NCI-H1694 treated with DMSO at 0.1 percent for 48 hours (cell line): ENCODE data around the gene GALNT15.
A peak's percentile ranks its signal among the peaks of the same experiment; 100 is the strongest.

Source experiments
- DNase-seq: peaks from one replicate; lab custom pipeline; 2025; lab: John Stamatoyannopoulos, UW

GALNT15 gene

DNA sequence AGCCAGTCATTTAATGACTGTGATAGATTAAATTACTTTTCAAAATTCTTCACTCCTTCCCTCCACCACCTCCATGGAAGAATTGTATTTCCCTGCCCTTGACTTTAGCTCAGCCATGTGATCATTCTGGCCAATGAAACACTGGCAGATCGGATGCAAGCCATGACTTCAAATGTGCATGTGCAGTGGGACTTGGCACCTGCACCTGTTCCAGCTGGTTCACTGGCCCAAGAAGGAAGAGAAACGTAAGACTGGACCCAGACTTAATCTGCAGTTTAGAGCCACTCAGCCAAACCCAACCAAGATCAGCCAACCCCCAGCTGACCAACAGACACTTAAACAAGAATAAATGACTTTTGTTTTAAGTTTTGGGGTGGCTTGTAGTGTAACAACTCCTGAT, 78.5 kb downstream of the GALNT15 start:
- no peak for DNase-seq

- DNase-seq, result no peak
Observed at GRCh38 chr3:16253601-16254000, 79.1 kb downstream of the GALNT15 start.

- no peak for DNase-seq
Observed at GRCh38 chr3:16254916-16255315, 80.4 kb downstream of the GALNT15 start.

DNA sequence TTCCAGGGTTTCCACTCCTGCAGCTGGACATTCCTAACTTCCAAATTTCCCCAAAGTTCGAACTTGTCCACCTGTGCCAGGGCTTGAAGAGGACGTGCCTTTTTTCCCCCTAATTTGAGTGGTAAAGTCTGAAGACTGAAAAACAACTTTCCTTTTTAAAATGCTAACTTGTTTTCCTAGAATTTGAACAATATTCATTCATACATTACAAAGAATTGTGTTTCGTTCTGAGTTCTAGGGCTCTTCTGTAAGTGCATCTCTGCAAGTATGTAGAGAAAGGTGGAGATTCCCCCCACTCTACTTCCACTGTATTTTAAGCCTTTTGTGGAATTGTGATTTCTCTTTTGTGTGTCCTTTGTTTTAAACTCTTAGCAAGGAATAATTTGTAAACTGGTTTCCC, 80.8 kb downstream of the GALNT15 start:
- DNase-seq, result no peak

DNA sequence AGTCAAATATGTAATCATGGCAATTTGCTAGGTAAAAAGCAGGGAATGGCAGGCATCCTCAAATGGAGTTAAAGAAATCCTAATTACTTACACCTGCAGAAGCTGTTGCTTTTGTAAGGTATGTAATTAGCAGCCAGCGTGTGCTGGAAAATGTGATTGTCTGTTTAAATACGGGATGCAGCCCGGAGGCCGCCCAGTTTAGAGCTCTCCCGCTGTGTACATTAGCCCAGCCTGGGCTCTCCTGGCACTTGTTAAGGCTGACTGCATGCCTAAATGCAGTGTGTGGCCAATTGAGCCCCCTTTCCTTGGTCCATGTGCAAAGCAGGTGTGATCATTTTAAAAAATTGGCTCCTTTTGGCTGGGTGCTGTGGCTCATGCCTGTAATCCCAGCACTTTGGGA, 81.2 kb downstream of the GALNT15 start:
- no peak for DNase-seq

DNA sequence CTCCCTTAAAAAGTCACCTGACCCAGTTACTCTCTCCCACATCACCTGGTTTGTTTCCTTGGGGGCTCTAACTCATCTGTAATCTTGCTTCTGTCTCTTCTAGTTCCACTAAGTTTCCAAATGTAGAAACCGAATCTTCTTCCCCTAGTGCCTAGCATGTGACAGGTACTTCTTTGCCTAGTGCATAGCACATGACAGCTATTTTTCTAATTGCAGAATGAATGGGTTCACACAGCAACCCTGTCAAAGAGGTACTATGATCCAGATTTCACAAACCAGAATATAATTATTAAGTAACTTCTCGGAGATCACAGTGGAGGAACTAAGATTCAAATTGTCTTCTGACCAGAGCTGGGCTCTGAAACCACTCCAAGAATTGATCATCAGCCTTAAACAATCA, 82.8 kb downstream of the GALNT15 start:
- DNase-seq, result no peak

DNA sequence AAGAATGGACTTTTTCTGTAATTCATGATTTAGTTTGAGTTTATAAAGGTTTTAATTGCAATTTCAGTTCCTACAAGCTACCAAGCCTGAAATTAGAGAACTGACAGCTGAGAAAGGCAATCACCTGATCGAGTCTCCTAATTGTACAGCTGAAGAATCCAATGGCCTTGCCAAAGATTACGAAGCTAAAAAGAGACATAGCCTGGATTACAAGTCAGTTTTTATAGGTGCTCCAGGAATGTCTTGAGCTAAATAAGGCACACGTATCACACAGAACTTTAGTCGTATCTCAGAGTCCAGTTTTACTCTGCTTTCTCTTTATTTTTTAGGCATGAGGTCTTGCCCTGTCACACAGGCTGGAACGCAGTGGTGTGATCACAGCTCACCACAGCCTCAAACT, 83.7 kb downstream of the GALNT15 start:
- DNase-seq, result no peak

DNA sequence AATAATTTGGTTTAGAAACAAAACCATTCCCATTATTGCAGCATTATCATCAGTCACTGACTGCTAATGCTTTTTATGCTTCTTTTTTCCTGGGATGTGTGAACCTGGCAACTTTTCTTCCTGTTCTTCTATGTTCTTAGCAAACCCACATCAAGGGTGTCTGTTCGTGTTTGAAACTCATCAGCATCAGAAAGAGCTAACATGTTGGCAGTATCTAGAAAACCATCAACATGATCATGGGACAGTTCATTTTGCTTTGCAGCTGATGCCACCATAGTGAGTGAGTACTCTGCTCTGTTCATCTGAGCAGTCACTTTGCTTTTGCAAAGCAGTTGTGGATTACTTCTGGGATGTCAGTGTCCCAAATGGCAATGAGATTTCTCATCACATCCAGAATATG, 84.4 kb downstream of the GALNT15 start:
- no peak for DNase-seq

DNA sequence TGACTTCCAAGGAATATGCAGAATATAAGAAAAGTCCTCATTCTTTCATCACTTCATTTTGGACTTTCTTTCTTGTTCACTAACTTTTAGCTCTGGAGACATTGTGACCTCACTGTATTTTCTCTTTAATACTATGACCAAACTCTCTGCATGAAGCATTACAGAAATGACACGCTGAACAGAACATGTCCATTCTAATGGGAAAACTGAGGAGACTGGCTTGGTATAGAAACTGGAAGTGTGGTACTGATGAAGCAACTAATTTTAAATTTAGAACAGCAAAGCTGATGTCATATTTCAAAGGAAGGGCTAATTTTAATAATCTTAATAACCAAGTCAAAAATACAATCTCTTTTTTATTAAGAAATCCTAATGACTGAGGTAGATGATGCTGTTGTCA, 85.6 kb downstream of the GALNT15 start:
- DNase-seq, result no peak

GRCh38 chr3:16262174-16262573, 87.7 kb downstream of the GALNT15 start:
- DNase-seq, result no peak

DNA sequence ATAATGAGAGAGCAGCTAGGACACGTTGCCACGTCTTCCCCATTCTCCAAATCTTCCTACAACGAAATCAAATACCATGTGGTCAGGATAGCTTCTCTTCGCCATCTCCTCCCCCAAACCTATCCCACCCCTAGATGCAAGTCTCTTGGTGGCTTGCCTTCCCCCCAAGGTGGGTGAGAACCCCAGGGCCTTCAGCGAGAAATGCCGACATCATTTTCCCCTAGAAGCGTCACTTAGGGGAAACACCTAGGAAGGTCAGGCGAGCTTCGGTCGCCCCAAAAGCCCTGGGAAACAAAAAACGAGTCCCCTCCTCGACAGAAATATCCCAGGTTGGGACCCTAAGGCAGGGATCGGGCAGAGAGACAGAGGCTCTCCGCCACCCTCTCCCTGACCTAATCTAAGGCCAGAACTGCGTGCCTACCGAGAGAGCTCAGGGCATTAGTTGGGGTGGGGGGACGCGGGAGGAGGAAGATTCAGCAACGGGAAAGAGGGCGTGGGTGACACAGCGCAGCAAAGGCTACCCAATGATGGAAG, 89.8 kb downstream of the GALNT15 start:
- DNase-seq, result no peak

GRCh38 chr3:16264708-16265454, 90.4 kb downstream of the GALNT15 start, which contains the start of the genes DPH3 and OXNAD1:
Gene DPH3 (minus strand): TSS chr3:16264943. CDS start chr3:16264876, 67 bp downstream.
Gene OXNAD1 (plus strand): TSS chr3:16265212. CDS start chr3:16270953, 5,741 bp downstream.
- DNase-seq, result peak; percentile 97

DNA sequence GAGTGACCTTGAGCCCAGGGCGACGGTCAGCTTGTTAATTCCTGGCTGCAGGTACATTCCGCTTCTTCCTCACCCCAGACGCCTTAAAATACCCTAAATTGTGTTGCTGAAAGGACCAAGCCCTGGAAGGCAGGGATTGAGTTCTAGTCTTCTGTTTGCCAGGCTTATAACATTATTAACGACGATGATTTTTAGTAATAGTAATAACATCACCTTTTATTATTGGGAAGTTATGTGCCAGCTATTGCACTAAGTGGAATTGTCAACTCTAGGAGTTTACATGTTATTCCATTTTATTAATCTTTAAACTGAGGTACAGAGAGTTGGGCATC, 90.9 kb downstream of the GALNT15 start:
- no peak for DNase-seq

DNA sequence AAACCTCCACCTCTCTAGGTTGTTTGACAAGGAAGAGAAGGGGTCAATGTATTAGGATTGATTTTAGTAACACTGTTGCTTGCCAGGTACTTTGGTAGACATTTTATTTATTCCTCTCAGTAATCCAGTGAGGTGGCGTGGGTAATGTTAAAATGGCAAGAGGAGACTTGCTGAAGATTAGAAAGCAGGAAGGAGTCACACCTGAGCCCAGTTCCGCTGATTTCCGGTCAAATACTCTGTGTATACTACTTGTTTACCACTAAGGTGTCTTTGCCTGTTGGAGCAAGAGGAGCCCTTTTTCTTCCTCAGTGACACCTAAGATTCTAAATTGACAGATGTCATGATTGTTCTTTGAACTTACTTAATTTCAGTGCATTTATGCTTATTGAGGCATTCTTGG, 92.2 kb downstream of the GALNT15 start:
- no peak for DNase-seq

GRCh38 chr3:16270855-16271254, 96.4 kb downstream of the GALNT15 start:
- no peak for DNase-seq

GRCh38 chr3:16272588-16272987, 98.1 kb downstream of the GALNT15 start:
- no peak for DNase-seq

DNA sequence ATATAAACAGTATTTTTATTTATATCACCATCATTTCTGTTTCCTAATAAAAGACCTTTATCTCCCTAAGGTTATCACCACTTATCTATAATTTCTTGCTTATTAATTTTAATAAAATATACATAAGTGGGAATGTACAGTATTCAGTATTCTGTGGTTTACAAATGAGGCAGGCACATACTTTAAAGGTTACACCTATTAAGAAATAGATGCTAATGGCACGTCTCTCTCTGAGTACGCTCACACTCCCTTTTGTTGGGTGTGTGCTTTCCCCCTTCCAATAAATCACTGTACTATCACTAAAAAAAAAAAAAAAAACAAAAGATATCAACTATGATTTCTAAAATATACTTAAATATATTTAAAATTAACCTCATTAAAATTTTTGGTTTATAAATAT, 99.4 kb downstream of the GALNT15 start:
- no peak for DNase-seq

DNA sequence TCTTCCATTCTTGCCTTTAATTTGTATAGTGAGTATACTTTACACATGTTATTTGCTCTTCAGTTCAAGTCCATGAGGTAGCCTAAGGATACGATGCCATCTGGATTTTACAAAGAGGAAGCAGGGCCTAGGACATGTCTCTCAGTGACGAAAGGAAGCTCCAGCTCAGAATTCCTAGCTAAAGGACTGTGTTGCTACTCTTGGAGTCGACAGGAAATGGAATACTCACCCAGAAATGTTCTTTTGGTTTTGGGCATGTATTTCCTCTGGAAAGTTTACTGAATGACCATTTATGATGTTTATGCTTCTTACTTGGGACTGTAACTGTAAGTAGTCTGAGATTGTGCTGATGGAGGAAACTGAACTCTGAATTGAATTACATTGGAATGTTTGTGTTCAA, 103.0 kb downstream of the GALNT15 start:
- DNase-seq, result no peak

- no peak for DNase-seq
Observed at GRCh38 chr3:16279010-16279801, 104.7 kb downstream of the GALNT15 start.

DNA sequence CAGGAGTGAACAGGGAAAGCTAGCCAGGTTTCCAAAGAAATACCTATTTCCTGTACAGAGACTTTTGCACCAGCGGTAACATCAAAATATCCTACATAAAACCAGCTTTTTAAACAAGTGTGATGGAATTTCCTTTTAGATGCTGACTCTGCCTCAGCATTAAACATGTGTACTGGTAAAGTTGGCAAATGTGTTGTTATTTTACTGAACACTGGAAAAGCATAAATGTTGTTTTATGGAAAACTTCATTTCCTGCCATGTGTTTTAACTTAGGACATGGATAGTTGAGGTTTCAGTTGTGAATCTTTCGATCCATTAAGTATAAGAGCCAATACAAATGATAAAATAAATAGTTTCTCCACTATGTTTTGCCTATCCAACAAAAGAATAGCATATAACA, 106.2 kb downstream of the GALNT15 start:
- no peak for DNase-seq
